Upper lobe of right lung (tissue), 1 donor: ENCODE results near the gene RFC3. TPM values are rescaled to one million over a fixed set of nuclear protein-coding genes. Genes with fewer than 3 reads are reported as not detected.
A peak's percentile ranks its signal among the peaks of the same experiment; 100 is the strongest.

Experiments
- ATAC-seq: fragments of 200-7000 bp; cut with Tn5 transposase; one replicate; pipeline ENCODE4 v1.9.1; 2020; ENCODE audit warnings: mild to moderate bottlenecking, moderate library complexity
- DNase-seq: peaks from one replicate; pipeline ENCODE4 v3.0.0-alpha.2; 2020
- H3K27ac ChIP-seq: fragments of 200-600 bp; one replicate; pipeline ENCODE4 v1.8.0; 2022
- H3K27me3 ChIP-seq: fragments of 200-600 bp; one replicate; pipeline ENCODE4 v1.8.0; 2022; ENCODE audit warnings: mild to moderate bottlenecking
- H3K36me3 ChIP-seq: fragments of 200-600 bp; one replicate; pipeline ENCODE4 v1.8.0; 2022
- H3K4me1 ChIP-seq: fragments of 200-600 bp; one replicate; pipeline ENCODE4 v1.8.0; 2022
- H3K4me3 ChIP-seq: fragments of 200-600 bp; one replicate; pipeline ENCODE4 v1.8.0; 2022; ENCODE audit warnings: mild to moderate bottlenecking
- H3K9me3 ChIP-seq: fragments of 200-600 bp; one replicate; pipeline ENCODE4 v1.8.0; 2022
- CTCF ChIP-seq: fragments of 200-600 bp; IDR thresholded peaks from one replicate; pipeline ENCODE4 v1.8.0; 2022; ENCODE audit warnings: antibody characterized with exemption
- intact Hi-C: fragments of 100-400 bp; cut with DNase I; formaldehyde crosslinking; loops from one replicate; pipeline ENCODE4 v1.11.0; 2022
- total RNA-seq: library from RNA; stranded (reverse); fragmentation: NEBNext Ultra II Directional; extraction: Animal tissue kit (Norgen Biotek cat#: 25700); gene quantifications from one replicate; pipeline ENCODE4 v1.2.1, GENCODE V29; 2021
- donor health status: DM: no; HTN: yes; CAD: no; lungs with severe emphysema.

RFC3 gene
- total RNA-seq, 1 donor from 2014 or later = 7.4 TPM

DNA sequence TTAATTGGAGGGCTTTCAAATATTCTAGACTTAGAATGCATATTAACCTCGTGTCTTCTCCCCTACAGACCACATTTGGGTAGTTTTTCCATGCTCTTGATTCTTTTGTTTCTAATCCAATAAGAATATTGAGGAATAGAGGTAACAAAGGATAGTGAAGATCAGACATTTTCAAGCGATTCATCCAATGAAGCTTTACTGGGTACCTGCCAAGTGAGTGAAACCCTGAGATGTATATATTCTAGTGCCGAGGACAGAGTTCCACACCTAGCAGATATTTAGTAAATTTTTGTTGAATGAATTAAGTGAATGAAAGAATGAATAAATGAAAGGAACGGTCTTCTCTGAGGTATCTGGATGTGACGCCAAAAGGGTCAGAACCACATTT, 442 bp upstream of the RFC3 start:
- H3K27ac ChIP-seq = peak overlapping the region; percentile 64
- no peaks in the 10 kb centered on the region for H3K36me3 ChIP-seq
- intact Hi-C loops = no loop called here
- no peak for TF ChIP-seq CTCF
- H3K4me1 ChIP-seq = no peaks in the 10 kb centered on the region
- peak overlapping the region; percentile 88 for H3K4me3 ChIP-seq
- ATAC-seq (no peak), DNase-seq (no peak)
- H3K9me3 ChIP-seq = no peaks in the 10 kb centered on the region
- no peaks in the 10 kb centered on the region for H3K27me3 ChIP-seq

DNA sequence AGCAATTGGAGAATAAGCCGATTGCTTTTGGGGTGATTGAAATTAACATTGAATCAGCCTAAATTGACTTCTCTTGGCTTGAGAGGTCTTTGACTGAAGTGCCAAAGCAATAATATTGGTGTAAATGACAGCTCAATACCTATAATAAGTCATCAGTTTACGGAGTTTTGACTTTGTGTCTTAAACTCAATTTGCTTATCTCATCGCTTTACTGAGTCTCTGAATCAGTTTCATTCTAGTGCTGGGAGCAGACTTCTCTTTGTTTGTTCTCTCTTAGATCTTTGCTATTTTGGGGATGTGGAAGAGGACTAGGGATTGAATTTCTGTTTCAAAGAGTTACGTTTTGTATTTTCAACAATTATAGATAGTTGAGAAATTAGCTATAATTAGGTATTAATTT, 7.1 kb downstream of the RFC3 start:
- Histone ChIP-seq H3K4me3 (no peak overlapping the region), H3K4me1 (no peaks in the 10 kb centered on the region), H3K27ac (no peak overlapping the region), H3K9me3 (no peaks in the 10 kb centered on the region), H3K36me3 (peaks cover 9% of the 10 kb centered on the region), H3K27me3 (no peaks in the 10 kb centered on the region)
- no peak for TF ChIP-seq CTCF
- intact Hi-C loops = no loop called here
- ATAC-seq (no peak), DNase-seq (no peak)

- no peak for DNase-seq
- Histone ChIP-seq H3K4me1 (no peaks in the 10 kb centered on the region), H3K36me3 (peaks cover 27% of the 10 kb centered on the region), H3K27me3 (no peaks in the 10 kb centered on the region), H3K4me3 (no peak overlapping the region), H3K9me3 (no peaks in the 10 kb centered on the region), H3K27ac (no peak overlapping the region)
- TF ChIP-seq CTCF = no peak
- no peak for ATAC-seq
- intact Hi-C loops = no loop called here
Measured at GRCh38 chr13:33827139-33827538, 9.2 kb downstream of the RFC3 start.

DNA sequence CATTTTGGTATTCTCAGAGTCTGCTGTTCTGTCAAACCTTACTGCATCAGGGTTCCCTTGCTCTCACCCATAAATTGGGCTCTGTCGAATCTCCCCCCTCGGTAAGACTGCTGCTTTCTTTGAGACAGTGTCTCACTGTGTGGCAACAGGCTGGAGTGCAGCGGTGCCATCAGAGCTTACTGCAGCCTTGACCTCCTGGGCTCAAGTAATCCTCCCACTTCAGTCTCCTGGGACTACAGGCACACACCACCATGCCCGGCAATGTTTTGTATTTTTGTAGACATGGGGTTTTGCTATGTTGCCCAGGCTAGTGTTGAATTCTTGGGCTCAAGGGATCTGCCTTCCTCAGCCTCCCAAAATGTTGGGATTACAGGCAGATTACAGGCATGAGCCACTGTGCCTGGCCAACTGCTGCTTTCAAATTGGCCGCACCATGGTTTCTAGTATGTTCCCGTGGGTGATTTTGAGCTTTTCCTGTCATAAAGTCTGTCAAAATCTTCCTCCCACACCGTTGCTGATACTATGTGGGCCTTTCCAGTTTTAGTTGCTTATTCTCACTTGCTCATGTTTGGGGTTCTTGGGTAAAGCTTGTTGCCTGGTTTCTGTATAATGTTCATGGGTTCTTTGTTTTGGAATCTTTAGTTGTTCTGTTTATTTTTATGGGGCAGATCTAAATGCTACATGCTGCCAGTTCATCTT, 10.6 kb downstream of the RFC3 start:
- no peak for TF ChIP-seq CTCF
- no peak for ATAC-seq
- Histone ChIP-seq H3K4me3 (no peak overlapping the region), H3K27ac (no peak overlapping the region), H3K4me1 (no peaks in the 10 kb centered on the region), H3K27me3 (no peaks in the 10 kb centered on the region), H3K9me3 (no peaks in the 10 kb centered on the region), H3K36me3 (peaks cover 27% of the 10 kb centered on the region)
- DNase-seq = no peak
- intact Hi-C loops = no loop called here

DNA sequence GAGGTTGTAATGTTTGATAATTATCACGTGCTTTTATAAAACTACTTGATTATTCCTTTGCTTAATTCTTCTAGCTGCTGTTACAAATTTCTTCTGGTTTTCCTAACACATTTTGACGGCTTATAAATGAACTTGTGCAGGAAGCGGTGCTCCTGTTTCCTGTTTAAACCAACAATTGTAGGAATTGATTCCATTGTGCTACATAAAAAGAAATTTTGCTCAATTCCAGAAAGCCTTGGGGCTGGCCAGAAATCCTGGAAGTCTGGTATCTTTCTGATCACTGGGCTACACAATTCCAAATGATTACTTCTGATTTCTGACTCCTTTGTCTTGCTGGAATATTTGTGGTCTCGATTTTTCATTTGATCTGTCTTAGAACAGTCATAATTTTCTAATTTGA, 14.9 kb downstream of the RFC3 start:
- H3K4me3 ChIP-seq = no peak overlapping the region
- H3K27me3 ChIP-seq = no peaks in the 10 kb centered on the region
- H3K4me1 ChIP-seq = no peaks in the 10 kb centered on the region
- intact Hi-C loops = no loop called here
- H3K27ac ChIP-seq = no peak overlapping the region
- ATAC-seq (no peak), DNase-seq (no peak)
- TF ChIP-seq CTCF = no peak
- H3K9me3 ChIP-seq = no peaks in the 10 kb centered on the region
- H3K36me3 ChIP-seq = peaks cover 26% of the 10 kb centered on the region

- intact Hi-C loops = no loop called here
- no peak for DNase-seq
- ATAC-seq = no peak
- Histone ChIP-seq H3K36me3 (peaks cover 8% of the 10 kb centered on the region), H3K27ac (no peak overlapping the region), H3K9me3 (no peaks in the 10 kb centered on the region), H3K4me1 (no peaks in the 10 kb centered on the region), H3K4me3 (no peak overlapping the region), H3K27me3 (no peaks in the 10 kb centered on the region)
- TF ChIP-seq CTCF = no peak
Measured at GRCh38 chr13:33838647-33839046, 20.7 kb downstream of the RFC3 start.
